HepG2 (cell line): ENCODE measurements around the gene PRR36. TPM values are rescaled to one million over a fixed set of nuclear protein-coding genes. Genes with fewer than 3 reads are reported as not detected.

Experiments
- ATAC-seq: fragments of 200-7000 bp; cut with Tn5 transposase; 3 replicates; pipeline ENCODE4 v1.9.1; 2020; ENCODE audit warnings: mild to moderate bottlenecking, moderate library complexity
- BruUV-seq: library from RNA; stranded (reverse); fragments of 400-500 nt; replicated peaks from 2 replicates; lab custom pipeline; 2021; lab: Mats Ljungman, UMichigan
- CTCF ChIA-PET: fragments of 300-600 bp; formaldehyde crosslinking; extraction: SDS; loops from one replicate; lab custom pipeline; 2021; ENCODE audit warnings: low total read pairs, inconsistent platforms, low intra/inter-chr PET ratio; lab: Yijun Ruan, JAX
- POLR2A ChIA-PET: fragments of 350-600 bp; sonication (Branson Sonifier 250); formaldehyde crosslinking; loops from one replicate; lab custom pipeline; 2020; ENCODE audit warnings: antibody characterized with exemption, inconsistent platforms; lab: Yijun Ruan, JAX
- DNase-seq: peaks from one replicate; pipeline ENCODE4 v3.0.0-alpha.2; 2015; ENCODE audit warnings: low spot score
- FAIRE-seq: peaks from 3 replicates; lab custom pipeline; 2011; peaks lifted over from hg19 to GRCh38; lab: Jason Lieb, UNC
- H2AFZ ChIP-seq: one replicate; pipeline ENCODE4 v1.6.1; 2011; ENCODE audit warnings: low read length, inconsistent platforms
- H3K27ac ChIP-seq: fragments of 300-600 bp; 3 replicates; pipeline ENCODE4 v1.8.0; 2011; ENCODE audit warnings: mixed run types, mild to moderate bottlenecking, mixed read lengths, low read length, inconsistent platforms; ENCODE audit not compliant: insufficient read depth; ENCODE audit errors: extremely low read length
- H3K27me3 ChIP-seq, 2 experiments: fragments of 200-600 bp in 1 of 2; 2 replicates in 1 of 2; 3 replicates in 1 of 2; pipeline versions ENCODE4 v1.6.0 to v1.8.0; 2011; ENCODE audit warnings: low read length in 2 of 2, mild to moderate bottlenecking in 2 of 2, moderate library complexity in 2 of 2, inconsistent platforms in 1 of 2; ENCODE audit not compliant: insufficient read depth in 2 of 2, control insufficient read depth in 1 of 2
- H3K36me3 ChIP-seq, 2 experiments: fragments of 200-600 bp in 1 of 2; replicated peaks in 1 of 2; 2 replicates in 1 of 2; 3 replicates in 1 of 2; pipeline versions ENCODE4 v1.5.1 to v1.8.0; 2011; ENCODE audit warnings: low read length in 2 of 2, inconsistent platforms in 1 of 2; ENCODE audit not compliant: insufficient read depth in 2 of 2, control insufficient read depth in 1 of 2
- H3K4me1 ChIP-seq: 2 replicates; pipeline ENCODE4 v1.5.1; 2012; ENCODE audit warnings: low read length, inconsistent platforms; ENCODE audit not compliant: insufficient read depth
- H3K4me2 ChIP-seq: 2 replicates; pipeline ENCODE4 v1.6.0; 2011; ENCODE audit warnings: low read depth, low read length, inconsistent platforms
- H3K4me3 ChIP-seq, 3 experiments: fragments of 200-600 bp in 1 of 3; sonication (generic), shearing (Covaris generic) in 1 of 3; replicated peaks in 1 of 3; 2 replicates each; pipeline ENCODE4 v1.5.1; 2011 to 2016; ENCODE audit warnings: low read length in 3 of 3, inconsistent platforms in 2 of 3, low read depth in 2 of 3, mild to moderate bottlenecking in 2 of 3, control low read depth in 1 of 3, mixed read lengths in 1 of 3; ENCODE audit not compliant: insufficient read depth in 1 of 3
- H3K79me2 ChIP-seq: one replicate; pipeline ENCODE4 v1.6.1; 2011; ENCODE audit warnings: low read length, inconsistent platforms; ENCODE audit not compliant: insufficient read depth
- H3K9ac ChIP-seq: 2 replicates; pipeline ENCODE4 v1.6.0; 2011; ENCODE audit warnings: mild to moderate bottlenecking, low read depth, low read length, inconsistent platforms; ENCODE audit not compliant: insufficient read depth
- H3K9me3 ChIP-seq: 2 replicates; pipeline ENCODE4 v1.5.1; 2012; ENCODE audit warnings: mild to moderate bottlenecking, low read length
- H4K20me1 ChIP-seq: 2 replicates; pipeline ENCODE4 v1.6.0; 2011; ENCODE audit warnings: inconsistent platforms, mild to moderate bottlenecking, low read length, moderate library complexity; ENCODE audit not compliant: insufficient read depth
- ATF7 ChIP-seq, 2 experiments: fragments of 450-650 bp in 1 of 2; sonication (generic) in 1 of 2; formaldehyde crosslinking in 1 of 2; IDR thresholded peaks; 2 replicates each; pipeline versions ENCODE4 v1.4.0 to v1.6.1; 2016 to 2020; ENCODE audit warnings: antibody characterized with exemption in 1 of 2, mild to moderate bottlenecking in 1 of 2, missing genetic modification reagents in 1 of 2
- ATM ChIP-seq: fragments of 450-650 bp; IDR thresholded peaks from 2 replicates; pipeline ENCODE4 v1.7.1; 2017; ENCODE audit warnings: mild to moderate bottlenecking, borderline replicate concordance
- BHLHE40 ChIP-seq: IDR thresholded peaks from 2 replicates; pipeline ENCODE4 v1.6.1; 2011; ENCODE audit warnings: low read length, improper control_type of control experiment
- CEBPB ChIP-seq: IDR thresholded peaks from 2 replicates; pipeline ENCODE4 v1.6.1; 2011; ENCODE audit warnings: low read depth, low read length, improper control_type of control experiment, borderline replicate concordance
- CREM ChIP-seq, 2 experiments: sonication (generic) in 1 of 2; formaldehyde crosslinking in 1 of 2; IDR thresholded peaks; 2 replicates each; pipeline versions ENCODE4 v1.4.0 to v1.6.1; 2016 to 2020; ENCODE audit warnings: antibody characterized with exemption in 1 of 2, mild to moderate bottlenecking in 1 of 2, missing genetic modification reagents in 1 of 2
- NBN ChIP-seq: fragments of 450-650 bp; conservative IDR thresholded peaks from 2 replicates; pipeline ENCODE4 v1.6.1; 2017
- SMAD9 ChIP-seq: sonication (generic); formaldehyde crosslinking; IDR thresholded peaks from 2 replicates; pipeline ENCODE4 v1.5.1; 2020; ENCODE audit warnings: mild to moderate bottlenecking, missing genetic modification reagents
- SNAPC4 ChIP-seq: sonication (generic); formaldehyde crosslinking; IDR thresholded peaks from 2 replicates; pipeline ENCODE4 v1.4.0; 2020; ENCODE audit warnings: mild to moderate bottlenecking, missing genetic modification reagents
- ZNF10 ChIP-seq: sonication (generic); formaldehyde crosslinking; IDR thresholded peaks from 2 replicates; pipeline ENCODE4 v1.4.0; 2020; ENCODE audit warnings: mild to moderate bottlenecking, low read depth, missing genetic modification reagents, borderline replicate concordance
- ZNF230 ChIP-seq: sonication (generic); formaldehyde crosslinking; IDR thresholded peaks from 2 replicates; pipeline ENCODE4 v1.4.0; 2020; ENCODE audit warnings: mild to moderate bottlenecking, missing genetic modification reagents
- ZNF543 ChIP-seq: sonication (generic); formaldehyde crosslinking; IDR thresholded peaks from 2 replicates; pipeline ENCODE4 v1.4.0; 2020; ENCODE audit warnings: mild to moderate bottlenecking, missing genetic modification reagents
- ZNF558 ChIP-seq: sonication (generic); formaldehyde crosslinking; IDR thresholded peaks from 2 replicates; pipeline ENCODE4 v1.9.0; 2022; ENCODE audit warnings: mild to moderate bottlenecking, missing genetic modification reagents, borderline replicate concordance
- ZNF724P ChIP-seq: sonication (generic); formaldehyde crosslinking; IDR thresholded peaks from 2 replicates; pipeline ENCODE4 v1.8.0; 2022; ENCODE audit warnings: missing genetic modification reagents, borderline replicate concordance
- ZNF841 ChIP-seq: sonication (generic); formaldehyde crosslinking; IDR thresholded peaks from 2 replicates; pipeline ENCODE4 v1.8.1; 2023; ENCODE audit warnings: missing genetic modification reagents, borderline replicate concordance
- ZUFSP ChIP-seq: sonication (generic); formaldehyde crosslinking; IDR thresholded peaks from 2 replicates; pipeline ENCODE4 v1.9.0; 2021; ENCODE audit warnings: missing genetic modification reagents, mild to moderate bottlenecking, borderline replicate concordance
- WGBS: methylation state at CpG from one replicate; pipeline ENCODE4 v1.1.6; 2017; ENCODE audit warnings: low lambda C conversion rate; 5-methylcytosine and 5-hydroxymethylcytosine counted together
- in situ Hi-C: cut with HindIII; loops from 2 replicates; pipeline ENCODE4 v1.10.0; 2017; ENCODE audit warnings: low pct_unique_long_range_greater_than_20kb; ENCODE audit not compliant: extremely low pct_ligation_motif_present
- intact Hi-C: fragments of 100-400 bp; cut with micrococcal nuclease; formaldehyde crosslinking; loops from one replicate; pipeline ENCODE4 v1.10.0; 2022; ENCODE audit not compliant: unreplicated experiment
- polyA plus RNA-seq, 8 experiments: library from polyadenylated mRNA; depleted of rRNA in 3 of 8; stranded (reverse) in 7 of 8; unstranded in 1 of 8; fragments of >200 nt; fragmentation: Illumina TruSeq in 4 of 8; extraction: Trizol in 4 of 8; gene quantifications; 2 replicates each; pipeline versions ENCODE4 v1.2.1 to v1.2.3, GENCODE V29; 2011 to 2016; ENCODE audit warnings: low read depth in 4 of 8, missing spikeins in 1 of 8, mixed read lengths in 1 of 8; ENCODE audit not compliant: insufficient read depth in 1 of 8
- total RNA-seq, 5 experiments: library from RNA; depleted of rRNA; stranded (reverse); fragments of >200 nt; fragmentation: Illumina TruSeq; extraction: Trizol; gene quantifications; 2 replicates each; pipeline ENCODE4 v1.2.3, GENCODE V29; 2016; ENCODE audit warnings: low read depth in 1 of 5

Gene PRR36
- total and polyA plus RNA-seq, 2 of the 13 experiments (the other 11 are each of a cell fraction or from before 2014, with no cell fraction given) = 0.07 to 0.17 TPM

GRCh38 chr19:7822910-7823515 is 51.2 kb downstream of the PRR36 start (continued):
- TF ChIP-seq SNAPC4 (CRISPR knock-in tag) = no peak
- no peak for TF ChIP-seq ZNF543 (CRISPR knock-in tag)
- TF ChIP-seq ATF7 (IDR thresholded peaks at IDR 0.05) = peak; percentile 49
- TF ChIP-seq ATF7 (CRISPR knock-in tag; IDR thresholded peaks at IDR 0.05) = no peak
- peak; percentile 34; the same call in 1 of the 2 replicates for TF ChIP-seq CEBPB
- no peak for TF ChIP-seq ZNF841 (CRISPR knock-in tag)
- TF ChIP-seq NBN = no peak

GRCh38 chr19:7820588-7820987 is 53.6 kb downstream of the PRR36 start:
- TF ChIP-seq ZNF724P (CRISPR knock-in tag) (no peak), CREM (IDR thresholded peaks at IDR 0.05) (no peak), CREM (CRISPR knock-in tag; IDR thresholded peaks at IDR 0.05) (no peak), ZUFSP (CRISPR knock-in tag) (no peak), ZNF230 (CRISPR knock-in tag) (no peak), ZNF10 (no peak), SMAD9 (CRISPR knock-in tag) (no peak), ZNF558 (no peak), ATM (no peak), BHLHE40 (no peak)
- Histone ChIP-seq H3K36me3 (no peaks in the 10 kb centered on the region), H2AFZ (no peak overlapping the region), H3K4me2 (no peak overlapping the region), H3K9me3 (peaks cover 5% of the 10 kb centered on the region; the same call in 1 of the 2 replicates), H3K4me3 (no peak overlapping the region), H3K9ac (no peak overlapping the region), H4K20me1 (no peaks in the 10 kb centered on the region), H3K79me2 (no peaks in the 10 kb centered on the region), H3K27ac (no peak overlapping the region), H3K4me1 (no peaks in the 10 kb centered on the region), H3K27me3 (peaks cover 0 to 10% of the 10 kb centered on the region in 2 experiments; a peak in 2 of 5 replicates)
- FAIRE-seq (no peak), DNase-seq (no peak), ATAC-seq (no peak)
- in situ Hi-C loops = no loop called here
- intact Hi-C loops = no loop called here
- POLR2A ChIA-PET = no interaction called here
- 0% methylated on average over 1 of the region's 3 CpGs for WGBS
- no TSS peak for BruUV-seq
- CTCF ChIA-PET = no interaction called here
